Measurements from ENCODE around the gene SYT5. TPM values are rescaled to one million over a fixed set of nuclear protein-coding genes. Genes with fewer than 3 reads are reported as not detected.

Gene SYT5
- total and polyA plus RNA-seq, 9 of the 15 experiments (the other 6 are each of a cell fraction or from before 2014, with no cell fraction given) = 1.3 to 20.9 (median 8.8) TPM

DNA sequence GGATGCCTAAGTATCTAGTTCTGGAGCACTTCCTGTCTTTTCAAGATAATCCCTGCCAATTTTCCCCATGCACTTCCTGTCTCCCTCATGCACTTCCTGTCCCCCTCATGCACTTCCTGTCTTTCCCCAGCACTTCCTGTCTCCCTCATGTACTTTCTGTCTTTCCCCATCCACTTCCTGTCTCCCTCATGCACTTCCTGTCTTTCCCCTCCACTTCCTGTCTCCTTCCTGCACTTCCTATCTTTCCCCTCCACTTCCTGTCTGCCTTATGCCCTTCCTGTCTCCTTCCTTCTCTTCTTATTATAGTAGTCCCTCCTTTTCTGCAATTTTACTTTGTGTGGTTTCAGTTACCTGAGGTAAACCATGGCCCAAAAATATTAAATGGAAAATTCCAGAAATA is 28.1 kb downstream of the SYT5 start (continued):
- TF ChIP-seq MGA (IDR thresholded peaks at IDR 0.05) = no peak
- TF ChIP-seq MCM7 (IDR thresholded peaks at IDR 0.05) = peak in 1 of 2 experiments; percentile 33; a peak in 1 of 4 replicates
- TF ChIP-seq SMARCA4 (IDR thresholded peaks at IDR 0.05) = 0 out of 2 replicates have a peak, but pooled peaks have one; percentile 20
- no peak for TF ChIP-seq AFF1 (IDR thresholded peaks at IDR 0.05; ENCODE audit: low read depth in 1 of 2, partially characterized antibody in 2 of 2)
- no peak for TF ChIP-seq KAT2B (IDR thresholded peaks at IDR 0.05; ENCODE audit: low read depth, low read length)
- TF ChIP-seq, protein P1, sequence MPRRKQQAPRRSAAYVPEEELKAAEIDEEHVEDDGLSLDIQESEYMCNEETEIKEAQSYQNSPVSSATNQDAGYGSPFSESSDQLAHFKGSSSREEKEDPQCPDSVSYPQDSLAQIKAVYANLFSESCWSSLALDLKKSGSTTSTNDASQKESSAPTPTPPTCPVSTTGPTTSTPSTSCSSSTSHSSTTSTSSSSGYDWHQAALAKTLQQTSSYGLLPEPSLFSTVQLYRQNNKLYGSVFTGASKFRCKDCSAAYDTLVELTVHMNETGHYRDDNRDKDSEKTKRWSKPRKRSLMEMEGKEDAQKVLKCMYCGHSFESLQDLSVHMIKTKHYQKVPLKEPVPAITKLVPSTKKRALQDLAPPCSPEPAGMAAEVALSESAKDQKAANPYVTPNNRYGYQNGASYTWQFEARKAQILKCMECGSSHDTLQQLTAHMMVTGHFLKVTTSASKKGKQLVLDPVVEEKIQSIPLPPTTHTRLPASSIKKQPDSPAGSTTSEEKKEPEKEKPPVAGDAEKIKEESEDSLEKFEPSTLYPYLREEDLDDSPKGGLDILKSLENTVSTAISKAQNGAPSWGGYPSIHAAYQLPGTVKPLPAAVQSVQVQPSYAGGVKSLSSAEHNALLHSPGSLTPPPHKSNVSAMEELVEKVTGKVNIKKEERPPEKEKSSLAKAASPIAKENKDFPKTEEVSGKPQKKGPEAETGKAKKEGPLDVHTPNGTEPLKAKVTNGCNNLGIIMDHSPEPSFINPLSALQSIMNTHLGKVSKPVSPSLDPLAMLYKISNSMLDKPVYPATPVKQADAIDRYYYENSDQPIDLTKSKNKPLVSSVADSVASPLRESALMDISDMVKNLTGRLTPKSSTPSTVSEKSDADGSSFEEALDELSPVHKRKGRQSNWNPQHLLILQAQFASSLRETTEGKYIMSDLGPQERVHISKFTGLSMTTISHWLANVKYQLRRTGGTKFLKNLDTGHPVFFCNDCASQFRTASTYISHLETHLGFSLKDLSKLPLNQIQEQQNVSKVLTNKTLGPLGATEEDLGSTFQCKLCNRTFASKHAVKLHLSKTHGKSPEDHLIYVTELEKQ (CRISPR knock-in tag; IDR thresholded peaks at IDR 0.05) = no peak
- no peak for TF ChIP-seq SREBF2 (CRISPR knock-in tag; IDR thresholded peaks at IDR 0.05)
- 0 out of 4 replicates have a peak, but pooled peaks of 1 of the 2 experiments have one; percentile 14 for TF ChIP-seq SIX5 (IDR thresholded peaks at IDR 0.05; ENCODE audit: borderline replicate concordance in 1 of 2, insufficient read depth in 1 of 2, low read depth in 1 of 2, low read length in 2 of 2)
